GM12878 (cell line): ENCODE measurements around the gene REM1. TPM values are rescaled to one million over a fixed set of nuclear protein-coding genes. Genes with fewer than 3 reads are reported as not detected.

Source experiments
- ATAC-seq: fragments of 200-7000 bp; cut with Tn5 transposase; 3 replicates; pipeline ENCODE4 v1.9.1; 2020; ENCODE audit warnings: mild to moderate bottlenecking, moderate library complexity
- BruUV-seq: library from RNA; stranded (reverse); fragments of 400-500 nt; replicated peaks from 2 replicates; lab custom pipeline; 2021; lab: Mats Ljungman, UMichigan
- CTCF ChIA-PET: fragments of 300-600 bp; sonication (Branson Sonifier 250); formaldehyde crosslinking; extraction: SDS; loops from one replicate; lab custom pipeline; 2021; ENCODE audit warnings: inconsistent platforms; lab: Yijun Ruan, JAX
- POLR2A ChIA-PET: fragments of 350-600 bp; formaldehyde crosslinking; extraction: SDS; loops from one replicate; lab custom pipeline; 2021; ENCODE audit warnings: inconsistent platforms; lab: Charles Lee
- RAD21 ChIA-PET: fragments of 300-600 bp; sonication (Branson Sonifier 250); formaldehyde crosslinking; loops from one replicate; lab custom pipeline; 2023; ENCODE audit warnings: antibody characterized with exemption; ENCODE audit not compliant: unreplicated experiment; lab: Charles Lee
- SMC1A ChIA-PET: fragments of 300-600 bp; sonication (Branson Sonifier 250); formaldehyde crosslinking; loops from one replicate; lab custom pipeline; 2023; ENCODE audit not compliant: unreplicated experiment, uncharacterized antibody; lab: Charles Lee
- DNase-seq: peaks from one replicate; pipeline ENCODE4 v3.0.0-alpha.2; 2011; ENCODE audit warnings: low read depth, low spot score
- FAIRE-seq: peaks from 3 replicates; lab custom pipeline; 2011; peaks lifted over from hg19 to GRCh38; lab: Jason Lieb, UNC
- H2AFZ ChIP-seq: 2 replicates; pipeline ENCODE4 v1.6.0; 2011; ENCODE audit warnings: low read depth, low read length, control low read depth; ENCODE audit not compliant: control insufficient read depth
- H3K27ac ChIP-seq: 2 replicates; pipeline ENCODE4 v1.5.1; 2011; ENCODE audit warnings: control low read depth; ENCODE audit not compliant: control insufficient read depth, insufficient read depth
- H3K27me3 ChIP-seq, 2 experiments: replicated peaks in 1 of 2; 2 replicates each; pipeline versions ENCODE4 v1.6.0 to v1.6.1; 2011; ENCODE audit warnings: low read length in 1 of 2; ENCODE audit not compliant: control insufficient read depth in 2 of 2, insufficient read depth in 2 of 2
- H3K36me3 ChIP-seq, 2 experiments: 2 replicates each; pipeline ENCODE4 v1.5.1; 2011; ENCODE audit warnings: low read length in 1 of 2; ENCODE audit not compliant: control insufficient read depth in 2 of 2, insufficient read depth in 2 of 2
- H3K4me1 ChIP-seq: 2 replicates; pipeline ENCODE4 v1.6.1; 2011; ENCODE audit warnings: mild to moderate bottlenecking, low read length, moderate library complexity, mixed read lengths; ENCODE audit not compliant: control insufficient read depth, insufficient read depth
- H3K4me2 ChIP-seq: 2 replicates; pipeline ENCODE4 v1.6.0; 2011; ENCODE audit warnings: control low read depth; ENCODE audit not compliant: control insufficient read depth, insufficient read depth
- H3K4me3 ChIP-seq: fragments of 200-600 bp; sonication (generic); 2 replicates; pipeline ENCODE4 v1.5.1; 2016
- H3K79me2 ChIP-seq: 2 replicates; pipeline ENCODE4 v1.6.0; 2011; ENCODE audit warnings: low read length; ENCODE audit not compliant: control insufficient read depth, insufficient read depth
- H3K9ac ChIP-seq: 2 replicates; pipeline ENCODE4 v1.8.0; 2011; ENCODE audit warnings: low read length, control low read depth, mixed read lengths; ENCODE audit not compliant: control insufficient read depth, insufficient read depth
- H3K9me3 ChIP-seq: replicated peaks from 3 replicates; pipeline ENCODE4 v1.5.1; 2011; ENCODE audit warnings: mild to moderate bottlenecking, low read length; ENCODE audit not compliant: control insufficient read depth, insufficient read depth
- H4K20me1 ChIP-seq: 2 replicates; pipeline ENCODE4 v1.6.0; 2011; ENCODE audit not compliant: control insufficient read depth, insufficient read depth
- BMI1 ChIP-seq: fragments of 450-650 bp; IDR thresholded peaks from 2 replicates; pipeline ENCODE4 v1.6.1; 2016; ENCODE audit warnings: mild to moderate bottlenecking, moderate library complexity, borderline replicate concordance
- ETV6 ChIP-seq, 2 experiments: fragments of 450-650 bp in 1 of 2; IDR thresholded peaks in 1 of 2; conservative IDR thresholded peaks in 1 of 2; 2 replicates each; pipeline ENCODE4 v1.6.1; 2014; ENCODE audit warnings: antibody characterized with exemption in 1 of 2, borderline replicate concordance in 1 of 2, low read depth in 1 of 2, mild to moderate bottlenecking in 1 of 2, moderate library complexity in 1 of 2
- KAT2A ChIP-seq: conservative IDR thresholded peaks from 2 replicates; pipeline ENCODE4 v1.6.1; 2011; ENCODE audit warnings: low read depth, low read length; ENCODE audit not compliant: control insufficient read depth
- PKNOX1 ChIP-seq: fragments of 450-650 bp; IDR thresholded peaks from 2 replicates; pipeline ENCODE4 v1.6.1; 2016; ENCODE audit warnings: mild to moderate bottlenecking
- POU2F2 ChIP-seq: IDR thresholded peaks from 3 replicates; pipeline ENCODE4 v1.6.1; 2011; ENCODE audit warnings: low read depth, mild to moderate bottlenecking, low read length, borderline replicate concordance
- RAD51 ChIP-seq: fragments of 450-650 bp; IDR thresholded peaks from 2 replicates; pipeline ENCODE4 v1.6.1; 2016; ENCODE audit warnings: moderate library complexity, mild to moderate bottlenecking, inconsistent platforms
- RUNX3 ChIP-seq: IDR thresholded peaks from 2 replicates; pipeline ENCODE4 v1.6.1; 2012; ENCODE audit warnings: low read length, inconsistent platforms
- SRF ChIP-seq, 2 experiments: IDR thresholded peaks; 2 replicates each; pipeline ENCODE4 v1.6.1; 2011; ENCODE audit warnings: low read depth in 2 of 2, low read length in 2 of 2, mild to moderate bottlenecking in 1 of 2, moderate library complexity in 1 of 2
- WGBS: methylation state at CpG from one replicate; pipeline ENCODE4 v1.1.6; 2016; ENCODE audit warnings: low lambda C conversion rate; ENCODE audit not compliant: insufficient replicate concordance, insufficient coverage; ENCODE audit errors: missing lambda C conversion rate; 5-methylcytosine and 5-hydroxymethylcytosine counted together
- in situ Hi-C: fragments of 300-500 bp; cut with MboI; formaldehyde crosslinking; loops from 9 replicates; pipeline ENCODE4 v1.14.3; 2018; ENCODE audit warnings: mixed read lengths
- intact Hi-C: fragments of 100-400 bp; cut with micrococcal nuclease; formaldehyde crosslinking; loops from one replicate; pipeline ENCODE4 v1.14.2; 2022; ENCODE audit not compliant: unreplicated experiment
- polyA plus RNA-seq, 11 experiments: library from polyadenylated mRNA; depleted of rRNA in 4 of 11; unstranded in 6 of 11; stranded (reverse) in 5 of 11; fragments of >200 nt; fragmentation: Nextera tagmentation in 4 of 11; fragmentation: Illumina TruSeq in 1 of 11; extraction: Ambion mirVana in 4 of 11; extraction: Trizol in 1 of 11; gene quantifications; 1 replicate in 1 of 11; 2 replicates in 10 of 11; pipeline versions ENCODE4 v1.2.1 to v1.2.3, GENCODE V29; 2011 to 2016; ENCODE audit warnings: inconsistent platforms in 2 of 11, missing spikeins in 2 of 11, low read depth in 1 of 11
- total RNA-seq, 4 experiments: library from RNA; depleted of rRNA in 3 of 4; stranded (reverse); fragments of >200 nt in 3 of 4; fragmentation: Illumina TruSeq in 1 of 4; extraction: Trizol in 1 of 4; gene quantifications; 2 replicates each; pipeline versions ENCODE4 v1.2.1 to v1.2.3, GENCODE V29; 2013 to 2021

REM1 gene
- total and polyA plus RNA-seq, 10 of the 15 experiments (the other 5 are each of a cell fraction or from before 2014, with no cell fraction given), result not detected

GRCh38 chr20:31514154-31515071, 39.3 kb downstream of the REM1 start, which contains the start of gene HM13 (continued):
- TF ChIP-seq RUNX3 (peak; percentile 29; the same call in 1 of the 2 replicates), KAT2A (no peak), BMI1 (peak; percentile 78; the same call in 1 of the 2 replicates), SRF (IDR thresholded peaks at IDR 0.05; ENCODE audit: low read depth in 2 of 2, low read length in 2 of 2) (peak in 1 of 2 experiments; percentile 36; a peak in 2 of 4 replicates), RAD51 (no peak), ETV6 (conservative IDR thresholded peaks at IDR 0.05 in 1 of 2, IDR thresholded peaks at IDR 0.05 in 1 of 2; ENCODE audit: borderline replicate concordance in 1 of 2, low read depth in 1 of 2) (no peak), POU2F2 (peak; percentile 36; the same call in 1 of the 3 replicates)

- CTCF ChIA-PET, result interaction anchor here (0.7 to 1.2 kb wide), 5 partner anchors 20 to 98 kb away, joined by 3 to 6 read pairs (median 3); no protein-coding TSS in a partner anchor
- in situ Hi-C loops, result no loop called here
- no TSS peak for BruUV-seq
- Histone ChIP-seq H3K4me2 (peak overlapping the region; percentile 85), H3K9ac (peak overlapping the region; percentile 92), H2AFZ (peak overlapping the region; percentile 97; the same call in 1 of the 2 replicates), H4K20me1 (no peaks in the 10 kb centered on the region), H3K9me3 (no peaks in the 10 kb centered on the region), H3K79me2 (peaks cover 47% of the 10 kb centered on the region), H3K4me1 (peaks cover 10% of the 10 kb centered on the region), H3K27ac (peak overlapping the region; percentile 85), H3K4me3 (peak overlapping the region; percentile 90), H3K27me3 (no peaks in the 10 kb centered on the region), H3K36me3 (0 out of 4 replicates have a peak, but pooled peaks cover 0 to 2% of the 10 kb centered on the region in 2 experiments)
- no peak for TF ChIP-seq PKNOX1
- POLR2A ChIA-PET, result no interaction called here
- DNase-seq (no peak), FAIRE-seq (no peak), ATAC-seq (peak; percentile 8; the same call in 2 of the 3 replicates)
- intact Hi-C loops, result loop anchor here (2.0 to 5.0 kb wide), 2 partner anchors 98 to 207 kb away; partner anchors contain the start of gene BCL2L1
- RAD21 ChIA-PET, result interaction anchor here (1.1 kb wide), 1 partner anchor 98 kb away, joined by 3 read pairs; no protein-coding TSS in a partner anchor
- SMC1A ChIA-PET, result interaction anchor here (1.1 to 1.2 kb wide), 2 partner anchors 12 to 98 kb away, joined by 3 to 7 read pairs; no protein-coding TSS in a partner anchor
- 5% methylated on average over 4 of the region's 4 CpGs for WGBS
These were observed 40.1 kb downstream of the REM1 start for GRCh38 chr20:31515072-31515774.
